IMR-90 (cell line): ENCODE results near the gene TEC. TPM values are rescaled to one million over a fixed set of nuclear protein-coding genes. Genes with fewer than 3 reads are reported as not detected.

ENCODE experiments used
- ATAC-seq: fragments of 200-7000 bp; cut with Tn5 transposase; 2 replicates; pipeline ENCODE4 v1.9.1; 2020; ENCODE audit warnings: low read depth, mild to moderate bottlenecking, moderate library complexity
- BruUV-seq: library from RNA; stranded (reverse); fragments of 400-500 nt; replicated peaks from 2 replicates; lab custom pipeline; 2021; lab: Mats Ljungman, UMichigan
- CTCF ChIA-PET: fragments of 300-600 bp; formaldehyde crosslinking; extraction: SDS; loops from one replicate; lab custom pipeline; 2021; ENCODE audit warnings: antibody characterized with exemption; lab: Yijun Ruan, JAX
- POLR2A ChIA-PET: fragments of 300-600 bp; sonication (Branson Sonifier 250); formaldehyde crosslinking; loops from one replicate; lab custom pipeline; 2022; ENCODE audit warnings: antibody characterized with exemption; ENCODE audit not compliant: unreplicated experiment; lab: Charles Lee
- DNase-seq: peaks from one replicate; pipeline ENCODE4 v3.0.0; 2013
- H2AFZ ChIP-seq: replicated peaks from 2 replicates; pipeline ENCODE3; 2013; ENCODE audit warnings: low read length, mild to moderate bottlenecking; ENCODE audit not compliant: poor library complexity
- H2AK5ac ChIP-seq: 2 replicates; pipeline ENCODE4 v1.6.1; 2013; ENCODE audit warnings: low read depth, low read length, inconsistent platforms
- H2AK9ac ChIP-seq: replicated peaks from 2 replicates; pipeline ENCODE3; 2013; ENCODE audit warnings: mild to moderate bottlenecking, low read depth, low read length, moderate library complexity; ENCODE audit not compliant: poor library complexity
- H2BK120ac ChIP-seq: 2 replicates; pipeline ENCODE4 v1.6.1; 2013; ENCODE audit warnings: low read depth, low read length, inconsistent platforms
- H2BK15ac ChIP-seq: 3 replicates; pipeline ENCODE4 v1.6.1; 2013; ENCODE audit warnings: low read depth, low read length, inconsistent platforms
- H2BK20ac ChIP-seq: 2 replicates; pipeline ENCODE4 v1.6.1; 2013; ENCODE audit warnings: low read depth, mild to moderate bottlenecking, inconsistent platforms, low read length, moderate library complexity
- H2BK5ac ChIP-seq: 2 replicates; pipeline ENCODE4 v1.6.1; 2013; ENCODE audit warnings: mild to moderate bottlenecking, low read depth, low read length, inconsistent platforms; ENCODE audit not compliant: poor library complexity, severe bottlenecking
- H3K14ac ChIP-seq: replicated peaks from 2 replicates; pipeline ENCODE4 v1.6.1; 2013; ENCODE audit warnings: low read depth, low read length, inconsistent platforms
- H3K18ac ChIP-seq: 2 replicates; pipeline ENCODE4 v1.6.1; 2013; ENCODE audit warnings: low read depth, low read length, control low read depth
- H3K23ac ChIP-seq: 2 replicates; pipeline ENCODE4 v1.6.1; 2013; ENCODE audit warnings: low read depth, low read length, inconsistent platforms
- H3K27ac ChIP-seq: 2 replicates; pipeline ENCODE4 v1.5.1; 2013; ENCODE audit warnings: mild to moderate bottlenecking, control low read depth, low read length; ENCODE audit not compliant: insufficient read depth
- H3K27me3 ChIP-seq: 2 replicates; pipeline ENCODE4 v1.6.1; 2013; ENCODE audit warnings: low read length; ENCODE audit not compliant: control insufficient read depth, insufficient read depth
- H3K36me3 ChIP-seq: 2 replicates; pipeline ENCODE4 v1.6.1; 2013; ENCODE audit warnings: low read length, mixed read lengths; ENCODE audit not compliant: control insufficient read depth, insufficient read depth
- H3K4ac ChIP-seq: 2 replicates; pipeline ENCODE4 v1.6.1; 2013; ENCODE audit warnings: low read depth, low read length, inconsistent platforms
- H3K4me1 ChIP-seq: 2 replicates; pipeline ENCODE4 v1.6.1; 2013; ENCODE audit warnings: low read length, mixed read lengths; ENCODE audit not compliant: control insufficient read depth, insufficient read depth
- H3K4me2 ChIP-seq: 2 replicates; pipeline ENCODE4 v1.6.1; 2013; ENCODE audit warnings: low read depth, mild to moderate bottlenecking, control low read depth, low read length, moderate library complexity
- H3K4me3 ChIP-seq: 2 replicates; pipeline ENCODE4 v1.5.1; 2013; ENCODE audit warnings: low read depth, mild to moderate bottlenecking, control low read depth, low read length, moderate library complexity; ENCODE audit not compliant: insufficient read depth
- H3K56ac ChIP-seq: 2 replicates; pipeline ENCODE4 v1.6.1; 2013; ENCODE audit warnings: low read length, inconsistent platforms; ENCODE audit not compliant: insufficient read depth; ENCODE audit errors: extremely low read depth
- H3K79me1 ChIP-seq, 2 experiments: 2 replicates each; pipeline ENCODE4 v1.6.1; 2013; ENCODE audit warnings: low read length in 2 of 2, inconsistent platforms in 1 of 2, low read depth in 1 of 2
- H3K9ac ChIP-seq: 2 replicates; pipeline ENCODE4 v1.6.1; 2013; ENCODE audit warnings: low read depth, low read length, control low read depth
- H3K9me1 ChIP-seq: 2 replicates; pipeline ENCODE4 v1.6.1; 2013; ENCODE audit warnings: low read length, inconsistent platforms; ENCODE audit not compliant: insufficient read depth
- H3K9me3 ChIP-seq: 2 replicates; pipeline ENCODE4 v1.6.1; 2013; ENCODE audit warnings: low read length; ENCODE audit not compliant: control insufficient read depth, insufficient read depth
- H4K20me1 ChIP-seq: 2 replicates; pipeline ENCODE4 v1.6.1; 2013; ENCODE audit warnings: low read length, inconsistent platforms; ENCODE audit not compliant: insufficient read depth
- H4K5ac ChIP-seq: 2 replicates; pipeline ENCODE4 v1.6.1; 2013; ENCODE audit warnings: mild to moderate bottlenecking, low read depth, low read length, control low read depth
- H4K8ac ChIP-seq, 2 experiments: 2 replicates each; pipeline ENCODE4 v1.6.1; 2013; ENCODE audit warnings: low read depth in 2 of 2, low read length in 2 of 2, control low read depth in 1 of 2, inconsistent platforms in 1 of 2
- H4K91ac ChIP-seq: 2 replicates; pipeline ENCODE4 v1.6.1; 2013; ENCODE audit warnings: low read depth, low read length, inconsistent platforms; ENCODE audit not compliant: insufficient read depth
- CHD1 ChIP-seq: IDR thresholded peaks from 2 replicates; pipeline ENCODE4 v1.6.1; 2012; ENCODE audit warnings: low read depth, low read length, improper control_type of control experiment
- FOS ChIP-seq: fragments of 150-350 bp; IDR thresholded peaks from 2 replicates; pipeline ENCODE4 v1.6.1; 2016; ENCODE audit warnings: low read depth, low read length
- MXI1 ChIP-seq: IDR thresholded peaks from 2 replicates; pipeline ENCODE4 v1.6.1; 2012; ENCODE audit warnings: low read depth, mild to moderate bottlenecking, low read length, moderate library complexity, borderline replicate concordance
- USF2 ChIP-seq: fragments of 150-350 bp; IDR thresholded peaks from 2 replicates; pipeline ENCODE4 v1.6.1; 2017; ENCODE audit warnings: mild to moderate bottlenecking, antibody characterized with exemption, low read length, low read depth
- WGBS, 2 experiments: methylation state at CpG; one replicate each; pipeline versions ENCODE4 v1.1.5 to v1.1.7; 2013; ENCODE audit warnings: missing lambda C conversion rate in 2 of 2; ENCODE audit not compliant: insufficient read length in 1 of 2; ENCODE audit errors: extremely low coverage in 2 of 2; 5-methylcytosine and 5-hydroxymethylcytosine counted together
- dilution Hi-C: fragments of 300-500 bp; cut with HindIII; formaldehyde crosslinking; loops from one replicate; pipeline ENCODE4 v1.14.3; 2018; ENCODE audit warnings: low sequenced_read_pairs; ENCODE audit not compliant: unreplicated experiment
- in situ Hi-C: fragments of 300-500 bp; cut with MboI; formaldehyde crosslinking; loops from 3 replicates; pipeline ENCODE4 v1.14.3; 2019; ENCODE audit warnings: low sequenced_read_pairs, inconsistent platforms, mixed read lengths
- intact Hi-C: fragments of 100-400 bp; cut with micrococcal nuclease; formaldehyde crosslinking; loops from 2 replicates; pipeline ENCODE4 v1.10.0; 2022
- polyA plus RNA-seq, 3 experiments: library from polyadenylated mRNA; depleted of rRNA; stranded (reverse); fragments of >200 nt; gene quantifications; 2 replicates each; pipeline ENCODE4 v1.2.3, GENCODE V29; 2012; ENCODE audit warnings: low replicate concordance in 1 of 3
- total RNA-seq: library from RNA; depleted of rRNA; stranded (reverse); fragments of >200 nt; gene quantifications from 2 replicates; pipeline ENCODE4 v1.2.3, GENCODE V29; 2012

TEC gene
- total and polyA plus RNA-seq, 2 of the 4 experiments (the other 2 are of a cell fraction) = 0.39 to 0.54 TPM

- no peak overlapping the region for H2AK5ac ChIP-seq
- no peaks in the 10 kb centered on the region for H3K27me3 ChIP-seq
- H4K91ac ChIP-seq = no peak overlapping the region
- no peak overlapping the region for H3K56ac ChIP-seq
- H3K27ac ChIP-seq = no peak overlapping the region
- no peak overlapping the region for H3K9ac ChIP-seq
- no peaks in the 10 kb centered on the region for H4K20me1 ChIP-seq
- in situ Hi-C loops (no loop called here), dilution Hi-C loops (no loop called here), intact Hi-C loops (no loop called here)
- H2AFZ ChIP-seq = no peak overlapping the region
- ChIA-PET CTCF (interaction anchor here (0.8 kb wide), 1 partner anchor 8 kb away, joined by 3 read pairs; no protein-coding TSS in a partner anchor), POLR2A (no interaction called here)
- H3K14ac ChIP-seq = no peak overlapping the region
- H3K4me3 ChIP-seq = no peak overlapping the region
- no peak overlapping the region for H2AK9ac ChIP-seq
- 100% methylated on average over 1 of the region's 3 CpGs; no CpG with 5 or more reads in 1 of the 2 experiments for WGBS, 2 experiments
- H2BK5ac ChIP-seq = no peak overlapping the region
- no peaks in the 10 kb centered on the region for H3K36me3 ChIP-seq
- ATAC-seq (no peak), DNase-seq (no peak)
- H2BK120ac ChIP-seq = no peak overlapping the region
- H2BK15ac ChIP-seq = no peak overlapping the region
- H3K9me3 ChIP-seq = no peaks in the 10 kb centered on the region
- peaks cover 1% of the 10 kb centered on the region; the same call in 1 of the 2 replicates for H3K4me1 ChIP-seq
- no peak overlapping the region for H4K5ac ChIP-seq
- no TSS peak for BruUV-seq
- no peak for TF ChIP-seq FOS
- TF ChIP-seq USF2 = no peak
- no peak for TF ChIP-seq MXI1
- no peak for TF ChIP-seq CHD1
- H3K79me1 ChIP-seq = no peaks in the 10 kb centered on the region
- H3K4ac ChIP-seq = no peak overlapping the region
- no peak overlapping the region for H3K18ac ChIP-seq
- H4K8ac ChIP-seq = no peak overlapping the region
- no peak overlapping the region for H2BK20ac ChIP-seq
- no peak overlapping the region for H3K4me2 ChIP-seq
- H3K23ac ChIP-seq = no peak overlapping the region
- no peaks in the 10 kb centered on the region for H3K9me1 ChIP-seq
Observed at GRCh38 chr4:48267574-48267973, 2.1 kb downstream of the TEC start.
